Measurements from ENCODE around the gene SPARCL1. TPM values are rescaled to one million over a fixed set of nuclear protein-coding genes. Genes with fewer than 3 reads are reported as not detected.

Gene SPARCL1
- total RNA-seq, 1 donor, result not detected

DNA sequence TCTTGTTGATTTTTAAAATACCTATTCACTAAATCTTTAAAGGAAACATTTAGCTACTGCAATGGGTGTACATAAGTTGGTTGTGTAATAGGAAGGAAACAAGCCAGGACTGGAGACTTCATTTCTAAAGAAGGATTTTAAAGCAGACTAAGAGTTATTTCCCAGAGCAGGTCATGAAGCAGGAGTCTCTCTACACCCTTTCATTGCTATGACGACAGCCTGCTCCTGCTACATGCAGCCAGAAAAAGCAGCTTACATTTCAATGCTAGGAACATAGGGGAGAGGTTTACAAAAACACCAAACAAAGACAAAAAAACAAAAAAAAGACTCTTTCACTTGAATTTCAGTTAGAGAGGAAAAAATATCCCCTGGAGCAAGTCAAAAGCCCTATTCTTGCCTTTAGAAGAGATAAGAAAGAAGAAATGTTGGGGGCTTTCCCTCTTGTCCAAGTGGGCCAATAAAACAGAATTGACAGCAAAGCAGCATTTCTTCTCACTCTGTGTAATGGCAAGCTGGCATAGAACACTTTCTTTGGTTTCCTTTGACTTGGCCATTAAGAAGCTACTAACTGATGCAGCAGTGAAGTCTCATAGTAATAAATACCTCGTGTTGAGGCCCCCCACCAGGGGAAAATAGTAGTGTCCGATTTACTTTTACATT lies 3.4 kb downstream of the SPARCL1 start:
- Histone ChIP-seq H3K9me3 (ENCODE audit: low read depth, low read length) (no peaks in the 10 kb centered on the region), H3K4me3 (ENCODE audit: low read length) (no peak overlapping the region), H3K4me1 (ENCODE audit: insufficient read depth, low read length) (no peaks in the 10 kb centered on the region), H3K27me3 (ENCODE audit: insufficient read depth, low read length) (no peaks in the 10 kb centered on the region)

DNA sequence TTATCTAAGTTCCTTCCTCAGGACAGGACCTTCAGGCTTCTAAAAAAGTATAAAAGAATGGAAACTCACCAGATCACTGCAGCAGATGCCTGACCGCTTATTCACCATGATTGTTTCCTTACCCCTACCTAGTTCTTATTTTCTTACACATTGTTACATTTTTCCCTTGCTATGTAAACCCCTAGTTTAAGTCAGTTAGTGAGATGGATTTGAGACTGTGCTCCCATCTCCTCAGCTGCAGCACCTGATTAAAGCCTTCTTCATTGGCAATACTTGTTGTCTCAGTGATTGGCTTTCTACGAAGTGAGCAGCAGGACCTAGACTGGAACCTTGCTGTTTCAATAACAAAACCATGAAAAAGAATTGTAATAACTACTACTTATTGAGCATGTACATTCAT lies 4.7 kb downstream of the SPARCL1 start:
- Histone ChIP-seq H3K4me1 (ENCODE audit: insufficient read depth, low read length) (no peaks in the 10 kb centered on the region), H3K9me3 (ENCODE audit: low read depth, low read length) (no peaks in the 10 kb centered on the region), H3K4me3 (ENCODE audit: low read length) (no peak overlapping the region), H3K27me3 (ENCODE audit: insufficient read depth, low read length) (no peaks in the 10 kb centered on the region)

DNA sequence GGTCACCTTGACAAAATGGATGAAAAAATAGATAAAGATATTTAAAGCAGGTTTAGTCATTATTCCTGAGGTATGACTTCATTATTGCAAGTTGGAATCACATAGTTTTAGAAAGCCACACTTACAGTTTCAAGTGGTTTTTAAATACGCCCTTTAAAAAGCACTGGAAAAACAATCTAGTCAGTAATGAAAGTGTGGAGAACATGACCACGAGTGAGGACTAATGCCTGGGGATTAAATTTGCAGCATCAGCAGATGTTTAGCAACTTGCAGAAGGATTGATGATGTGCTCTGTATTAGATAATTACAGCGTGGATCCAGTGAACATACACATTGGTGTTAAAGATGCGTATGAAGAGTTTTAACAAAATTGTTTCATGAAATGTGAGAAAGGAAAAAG lies 5.9 kb downstream of the SPARCL1 start:
- Histone ChIP-seq H3K9me3 (ENCODE audit: low read depth, low read length) (no peaks in the 10 kb centered on the region), H3K4me3 (ENCODE audit: low read length) (no peak overlapping the region), H3K27me3 (ENCODE audit: insufficient read depth, low read length) (no peaks in the 10 kb centered on the region), H3K4me1 (ENCODE audit: insufficient read depth, low read length) (no peaks in the 10 kb centered on the region)

DNA sequence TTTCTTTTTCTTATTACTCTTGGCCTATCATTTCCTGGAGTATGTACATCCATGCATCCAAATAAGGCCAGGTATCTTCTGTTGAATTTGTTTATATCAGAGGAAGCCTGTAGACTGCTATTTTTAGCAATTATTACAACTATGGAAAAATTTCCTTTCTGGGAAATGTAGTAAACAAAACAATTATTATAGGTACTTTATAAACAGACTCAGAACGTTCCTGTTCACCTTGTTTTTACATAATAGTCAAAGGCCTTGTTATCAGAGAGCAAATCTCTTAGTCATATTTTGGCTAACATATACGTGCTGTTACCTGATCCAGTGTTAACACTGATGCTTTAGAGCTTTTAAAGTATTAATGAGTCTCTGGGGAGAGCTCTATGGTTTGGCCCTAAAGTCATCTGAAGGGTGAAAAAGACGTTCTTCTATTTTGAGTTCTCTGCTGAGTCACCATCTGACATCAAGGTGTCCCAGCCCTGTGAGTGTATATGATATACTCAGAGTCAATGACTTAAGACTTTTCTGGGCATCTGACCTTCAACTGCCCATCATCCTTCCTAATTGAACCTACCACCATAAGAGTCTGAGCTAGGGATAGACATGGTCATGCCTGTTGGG lies 7.3 kb downstream of the SPARCL1 start:
- no peaks in the 10 kb centered on the region for H3K27me3 ChIP-seq (ENCODE audit: insufficient read depth, low read length)
- H3K4me1 ChIP-seq (ENCODE audit: insufficient read depth, low read length), result no peaks in the 10 kb centered on the region
- H3K9me3 ChIP-seq (ENCODE audit: low read depth, low read length), result no peaks in the 10 kb centered on the region
- no peak overlapping the region for H3K4me3 ChIP-seq (ENCODE audit: low read length)

DNA sequence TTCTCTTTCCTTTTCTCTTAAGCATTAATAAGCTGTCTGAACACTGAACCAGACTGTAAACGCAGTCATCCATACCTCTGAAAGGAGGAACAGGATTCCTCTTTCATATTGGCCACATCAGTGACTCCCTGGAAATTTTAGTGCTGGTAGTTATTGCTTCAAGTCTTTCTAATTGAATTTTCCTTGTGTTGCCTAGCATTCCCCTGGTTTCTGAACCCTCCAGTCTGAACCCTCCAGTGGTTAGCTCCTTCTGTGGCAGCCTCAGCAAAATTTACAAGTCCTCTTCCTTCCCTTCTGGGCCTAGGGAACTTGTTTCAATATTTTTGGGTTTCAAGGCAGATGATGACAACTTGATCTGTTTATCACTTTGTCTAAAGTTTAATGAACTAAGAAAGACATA lies 7.9 kb downstream of the SPARCL1 start:
- no peak overlapping the region for H3K4me3 ChIP-seq (ENCODE audit: low read length)
- H3K9me3 ChIP-seq (ENCODE audit: low read depth, low read length), result no peaks in the 10 kb centered on the region
- no peaks in the 10 kb centered on the region for H3K27me3 ChIP-seq (ENCODE audit: insufficient read depth, low read length)
- no peaks in the 10 kb centered on the region for H3K4me1 ChIP-seq (ENCODE audit: insufficient read depth, low read length)

DNA sequence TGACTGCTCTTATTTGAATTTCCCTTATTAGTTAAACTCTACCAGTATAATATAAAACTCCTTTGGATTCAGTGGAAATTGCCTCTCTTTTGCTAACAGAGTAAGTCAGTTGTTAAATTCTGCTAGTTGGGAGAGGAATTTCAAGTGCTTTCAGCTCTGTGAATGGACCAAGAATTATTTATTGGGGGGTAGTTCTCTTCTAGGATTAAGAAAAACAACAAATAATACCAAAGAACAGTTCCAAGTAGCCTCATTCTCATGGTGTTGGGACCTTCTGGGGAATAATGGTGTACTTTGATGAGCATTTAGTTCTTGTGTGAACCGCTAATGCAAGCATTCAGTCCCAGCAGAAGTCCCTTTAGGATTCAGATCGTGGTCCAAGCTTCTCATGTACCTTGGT lies 11.6 kb downstream of the SPARCL1 start:
- no peaks in the 10 kb centered on the region for H3K4me1 ChIP-seq (ENCODE audit: insufficient read depth, low read length)
- no peaks in the 10 kb centered on the region for H3K9me3 ChIP-seq (ENCODE audit: low read depth, low read length)
- H3K4me3 ChIP-seq (ENCODE audit: low read length), result no peak overlapping the region
- H3K27me3 ChIP-seq (ENCODE audit: insufficient read depth, low read length), result no peaks in the 10 kb centered on the region

DNA sequence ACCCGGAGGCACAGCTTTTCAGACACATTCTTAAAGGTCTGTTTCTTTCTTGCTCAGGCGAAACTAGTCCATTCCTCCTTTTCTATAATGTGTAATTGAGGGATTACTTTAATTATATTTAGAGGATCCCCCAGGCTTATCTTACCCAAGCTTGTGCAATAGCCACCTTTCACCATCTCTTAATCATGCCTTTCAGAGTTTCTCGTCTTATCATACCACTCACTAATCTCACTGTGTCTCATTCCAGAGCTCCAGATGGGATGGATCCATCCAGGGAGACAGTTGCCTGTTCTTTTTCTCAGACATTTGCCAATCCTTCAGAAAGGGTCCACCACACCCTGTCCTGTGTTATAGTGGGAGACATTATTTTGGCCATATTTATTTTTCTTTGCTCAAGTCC lies 12.5 kb downstream of the SPARCL1 start:
- Histone ChIP-seq H3K4me1 (ENCODE audit: insufficient read depth, low read length) (no peaks in the 10 kb centered on the region), H3K9me3 (ENCODE audit: low read depth, low read length) (no peaks in the 10 kb centered on the region), H3K27me3 (ENCODE audit: insufficient read depth, low read length) (no peaks in the 10 kb centered on the region), H3K4me3 (ENCODE audit: low read length) (no peak overlapping the region)

DNA sequence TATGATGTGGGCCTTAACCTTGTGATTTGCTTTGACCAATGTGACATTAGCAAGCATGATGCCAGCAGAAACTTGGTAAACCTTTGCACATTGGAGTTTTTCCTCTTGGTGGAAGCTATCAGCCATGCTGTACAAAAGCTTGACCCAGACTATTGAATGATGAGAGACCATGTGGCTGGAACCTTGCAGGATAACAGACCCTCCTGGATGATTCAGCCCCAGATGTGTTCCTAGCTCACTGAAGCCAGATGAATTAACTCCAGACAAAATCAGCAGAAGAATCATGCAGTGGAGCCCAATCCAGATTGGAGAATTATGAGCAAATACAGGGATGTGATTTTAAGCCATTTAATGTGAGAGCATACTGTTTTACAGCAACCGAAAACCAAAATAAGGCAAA lies 16.8 kb downstream of the SPARCL1 start:
- no peak overlapping the region for H3K4me3 ChIP-seq (ENCODE audit: low read length)
- H3K4me1 ChIP-seq (ENCODE audit: insufficient read depth, low read length), result no peaks in the 10 kb centered on the region
- no peaks in the 10 kb centered on the region for H3K9me3 ChIP-seq (ENCODE audit: low read depth, low read length)
- no peaks in the 10 kb centered on the region for H3K27me3 ChIP-seq (ENCODE audit: insufficient read depth, low read length)

DNA sequence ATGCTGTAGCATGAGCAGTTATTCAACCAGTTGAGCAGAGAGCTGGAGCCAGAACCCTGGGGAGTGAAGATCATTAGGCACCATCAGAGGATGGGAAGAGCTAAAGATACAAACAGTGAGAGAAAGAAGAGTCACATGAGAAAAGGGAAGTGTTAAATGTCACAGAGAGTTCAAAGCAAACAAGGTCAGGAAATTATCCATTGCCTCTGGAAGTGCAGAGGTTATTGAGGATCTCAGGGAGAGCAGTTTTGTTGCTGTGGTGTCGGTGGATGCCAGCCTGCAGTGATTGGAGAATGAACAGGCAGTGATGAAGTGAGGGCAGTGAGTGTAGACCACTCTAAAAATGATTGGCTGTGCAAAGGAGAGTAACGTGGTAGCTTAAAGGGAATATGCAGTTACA lies 17.7 kb downstream of the SPARCL1 start:
- Histone ChIP-seq H3K4me3 (ENCODE audit: low read length) (no peak overlapping the region), H3K27me3 (ENCODE audit: insufficient read depth, low read length) (no peaks in the 10 kb centered on the region)

DNA sequence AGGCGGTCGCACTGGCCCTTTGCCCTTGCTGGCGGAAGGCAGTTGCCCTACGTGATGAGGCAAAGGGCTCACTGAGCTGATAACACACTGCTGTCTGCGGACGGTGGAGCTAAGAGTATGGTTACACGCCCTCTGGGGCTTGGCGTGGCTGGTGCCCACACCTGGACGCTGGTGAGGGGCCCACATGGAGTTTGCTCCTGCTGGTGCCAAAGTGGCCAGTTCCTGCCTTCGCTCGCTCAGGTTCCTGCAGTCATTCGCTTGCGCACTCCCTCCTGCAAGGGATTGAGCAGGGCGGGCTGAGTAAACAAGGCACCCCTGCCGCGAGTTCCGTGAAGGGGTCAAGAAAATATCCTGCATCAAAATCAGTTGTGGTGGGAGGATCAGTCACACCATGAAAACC lies 18.4 kb downstream of the SPARCL1 start:
- H3K9me3 ChIP-seq (ENCODE audit: low read depth, low read length), result no peaks in the 10 kb centered on the region
- H3K4me1 ChIP-seq (ENCODE audit: insufficient read depth, low read length), result no peaks in the 10 kb centered on the region
- no peaks in the 10 kb centered on the region for H3K27me3 ChIP-seq (ENCODE audit: insufficient read depth, low read length)
- H3K4me3 ChIP-seq (ENCODE audit: low read length), result no peak overlapping the region

More for the DNA sequence above, 17.7 kb downstream of the SPARCL1 start:
- no peaks in the 10 kb centered on the region for H3K9me3 ChIP-seq (ENCODE audit: low read depth, low read length)
- H3K4me1 ChIP-seq (ENCODE audit: insufficient read depth, low read length), result no peaks in the 10 kb centered on the region

DNA sequence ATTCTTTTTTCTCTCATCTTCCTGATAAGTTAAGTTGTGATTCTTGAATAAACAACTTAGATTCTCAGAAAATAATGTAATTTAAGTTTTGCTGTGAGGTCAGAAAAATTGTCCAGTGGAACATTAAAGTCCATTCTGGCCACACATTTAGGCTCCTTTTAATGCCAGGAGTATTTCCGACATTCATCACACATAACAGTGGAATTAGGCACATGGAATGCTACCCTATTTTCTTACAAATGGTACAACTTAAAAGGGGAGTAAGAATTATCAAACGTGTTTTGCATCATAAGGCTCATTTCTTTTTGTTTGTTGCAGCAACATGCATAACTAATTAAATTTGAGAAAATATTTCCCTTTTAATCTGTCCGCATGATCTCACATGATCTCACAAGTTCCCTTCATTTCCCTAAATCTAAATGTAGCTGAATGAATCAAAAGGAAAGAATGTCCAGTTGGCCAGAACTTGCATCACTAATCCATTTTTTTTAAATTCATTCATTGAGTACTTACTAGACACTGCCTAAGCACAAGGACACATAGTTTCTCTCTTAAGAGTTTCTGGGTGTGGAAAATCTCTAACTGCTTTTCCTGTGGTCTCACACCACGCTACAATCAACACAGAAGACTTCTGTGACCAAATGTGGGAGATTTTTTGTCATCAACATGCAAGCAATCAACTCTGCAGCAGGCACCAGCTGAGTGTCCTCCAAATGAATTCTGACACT lies 22.0 kb downstream of the SPARCL1 start:
- Histone ChIP-seq H3K9me3 (ENCODE audit: low read depth, low read length) (no peaks in the 10 kb centered on the region), H3K4me3 (ENCODE audit: low read length) (no peak overlapping the region), H3K4me1 (ENCODE audit: insufficient read depth, low read length) (no peaks in the 10 kb centered on the region), H3K27me3 (ENCODE audit: insufficient read depth, low read length) (no peaks in the 10 kb centered on the region)

DNA sequence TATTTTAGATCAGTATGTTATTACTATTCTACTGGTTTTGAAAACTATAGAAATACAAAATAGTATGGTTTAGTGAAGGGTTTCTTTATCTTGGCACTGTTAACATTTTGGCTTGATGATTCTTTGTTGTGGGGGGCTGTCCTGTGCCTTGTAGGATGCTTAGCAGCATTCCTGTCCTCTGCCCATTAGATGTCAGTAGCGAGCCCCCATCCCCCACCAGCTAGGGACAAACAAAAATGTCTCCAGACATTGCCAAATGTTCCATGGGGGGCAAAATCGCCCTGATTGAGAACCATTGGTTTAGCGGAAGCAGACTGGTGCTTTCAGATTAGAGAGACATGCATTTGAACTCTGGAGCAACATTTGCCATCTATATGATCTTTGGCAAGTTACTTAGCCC lies 23.3 kb downstream of the SPARCL1 start:
- Histone ChIP-seq H3K9me3 (ENCODE audit: low read depth, low read length) (no peaks in the 10 kb centered on the region), H3K4me3 (ENCODE audit: low read length) (no peak overlapping the region), H3K4me1 (ENCODE audit: insufficient read depth, low read length) (no peaks in the 10 kb centered on the region), H3K27me3 (ENCODE audit: insufficient read depth, low read length) (no peaks in the 10 kb centered on the region)

DNA sequence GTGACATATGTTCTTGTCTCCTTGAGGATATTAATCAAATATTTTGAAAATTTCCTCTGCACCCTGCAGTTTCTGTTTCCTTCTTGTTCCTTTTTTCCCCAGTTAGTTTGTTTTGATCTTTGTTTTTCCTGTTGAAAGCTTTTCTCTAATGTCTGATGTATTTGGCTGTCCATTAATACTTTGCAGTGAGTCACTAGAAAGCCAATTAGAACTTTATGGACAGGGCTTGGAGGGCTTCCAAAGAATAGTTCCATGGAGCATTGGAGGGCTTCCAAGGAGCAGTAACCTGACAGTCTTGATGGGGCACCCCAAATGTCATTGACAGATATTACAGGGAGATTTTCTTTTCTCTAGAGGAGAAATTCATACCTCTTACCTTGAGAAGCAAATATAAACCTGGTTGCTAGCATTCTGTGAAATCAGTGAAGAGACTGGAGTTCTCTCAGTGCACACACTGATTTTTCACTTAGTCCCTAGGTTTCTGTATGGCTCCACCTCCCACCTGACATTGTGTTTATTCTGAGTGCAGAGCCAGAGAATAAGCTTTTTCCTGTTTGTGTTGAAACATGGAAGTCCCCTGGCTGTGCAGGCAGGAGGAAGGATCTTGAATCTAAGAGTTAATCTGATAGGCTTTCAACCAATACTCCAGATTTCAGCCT lies 26.5 kb downstream of the SPARCL1 start:
- no peak overlapping the region for H3K4me3 ChIP-seq (ENCODE audit: low read length)
- H3K27me3 ChIP-seq (ENCODE audit: insufficient read depth, low read length), result no peaks in the 10 kb centered on the region
- H3K9me3 ChIP-seq (ENCODE audit: low read depth, low read length), result no peaks in the 10 kb centered on the region
- no peaks in the 10 kb centered on the region for H3K4me1 ChIP-seq (ENCODE audit: insufficient read depth, low read length)

DNA sequence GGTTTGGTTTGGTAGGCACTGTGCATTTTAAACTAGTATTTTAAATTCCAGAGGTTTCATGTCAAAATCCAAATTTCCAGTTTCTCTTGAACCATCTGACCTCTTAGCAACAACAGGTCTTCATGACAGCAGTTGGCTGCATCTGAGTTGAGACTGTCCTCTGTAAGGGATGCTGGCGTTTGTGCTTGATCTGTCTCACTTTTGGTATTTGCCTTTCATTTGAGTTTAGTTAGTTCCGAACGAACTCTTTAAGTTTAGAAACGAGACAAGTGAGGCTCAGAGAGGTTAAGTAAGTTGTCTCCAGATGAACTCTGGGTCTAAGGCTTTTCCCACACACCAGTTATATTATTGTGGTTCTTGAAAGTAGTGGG lies 29.1 kb downstream of the SPARCL1 start:
- no peaks in the 10 kb centered on the region for H3K27me3 ChIP-seq (ENCODE audit: insufficient read depth, low read length)
- no peaks in the 10 kb centered on the region for H3K4me1 ChIP-seq (ENCODE audit: insufficient read depth, low read length)
- no peaks in the 10 kb centered on the region for H3K9me3 ChIP-seq (ENCODE audit: low read depth, low read length)
- H3K4me3 ChIP-seq (ENCODE audit: low read length), result no peak overlapping the region

DNA sequence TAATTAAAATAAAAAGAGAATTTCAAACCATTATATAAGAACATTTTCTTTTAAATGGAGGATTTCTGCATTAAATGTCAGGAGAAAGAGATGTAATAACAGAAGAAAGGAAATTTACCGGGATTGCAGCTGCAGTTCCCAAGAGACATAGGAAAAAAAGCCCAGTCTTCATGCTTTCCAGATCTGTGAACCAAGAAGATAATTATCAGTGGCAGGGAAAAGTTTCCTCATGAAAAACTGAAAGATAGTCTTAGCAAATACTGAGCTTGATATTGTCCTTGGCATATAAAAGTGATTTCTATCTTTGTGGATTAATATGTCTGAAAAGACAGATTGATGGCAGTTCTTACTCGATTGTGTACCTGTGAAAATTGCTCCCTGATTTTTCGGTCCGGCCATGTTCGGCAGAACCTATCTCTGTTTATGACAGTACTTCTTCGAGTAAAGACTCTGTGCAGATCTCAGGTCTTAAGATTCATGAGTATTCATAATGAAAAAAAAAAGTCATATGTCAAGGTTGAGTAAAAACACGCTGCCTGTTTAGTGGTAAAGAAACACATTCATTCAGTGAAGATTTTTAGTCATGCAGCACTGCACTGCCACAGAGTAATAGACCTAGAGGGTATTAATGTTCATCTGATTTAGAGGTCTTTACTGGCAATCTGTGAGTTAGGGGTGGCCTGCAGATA lies 29.6 kb downstream of the SPARCL1 start:
- H3K4me3 ChIP-seq (ENCODE audit: low read length), result no peak overlapping the region
- no peaks in the 10 kb centered on the region for H3K4me1 ChIP-seq (ENCODE audit: insufficient read depth, low read length)
- no peaks in the 10 kb centered on the region for H3K9me3 ChIP-seq (ENCODE audit: low read depth, low read length)
- no peaks in the 10 kb centered on the region for H3K27me3 ChIP-seq (ENCODE audit: insufficient read depth, low read length)
